Fibroblast of pulmonary artery (primary cell): ENCODE measurements around the gene DNAI2.

Experiments used
- DNase-seq: peaks from one replicate; pipeline ENCODE4 v3.0.0-alpha.2; 2010; ENCODE audit warnings: low read depth
- H3K4me3 ChIP-seq: replicated peaks from 2 replicates; pipeline ENCODE4 v1.5.1; 2011; ENCODE audit warnings: low read depth, mild to moderate bottlenecking, control low read depth, low read length, moderate library complexity
- CTCF ChIP-seq: IDR thresholded peaks from 2 replicates; pipeline ENCODE4 v1.5.1; 2011; ENCODE audit warnings: mild to moderate bottlenecking, control low read depth, low read length, inconsistent platforms; ENCODE audit errors: missing control alignments

Gene DNAI2

GRCh38 chr17:74358697-74359096, 84.7 kb downstream of the DNAI2 start:
- no peak for TF ChIP-seq CTCF
- DNase-seq = no peak
- H3K4me3 ChIP-seq = no peak overlapping the region

- no peak overlapping the region for H3K4me3 ChIP-seq
- no peak for TF ChIP-seq CTCF
- DNase-seq = no peak
Observed at GRCh38 chr17:74359916-74360315, 85.9 kb downstream of the DNAI2 start.

- no peak for DNase-seq
- no peak overlapping the region for H3K4me3 ChIP-seq
- no peak for TF ChIP-seq CTCF
Observed at GRCh38 chr17:74360899-74361229, 86.8 kb downstream of the DNAI2 start.

GRCh38 chr17:74361230-74362068, 87.4 kb downstream of the DNAI2 start, which contains the start of gene BTBD17:
BTBD17 (minus strand) TSS chr17:74361868; CDS start chr17:74361819, 49 bp downstream.
- no peak within 1 kb of the TSS for H3K4me3 ChIP-seq
- DNase-seq = peak; percentile 46
- TF ChIP-seq CTCF = peak; percentile 57

GRCh38 chr17:74362069-74362405, 88.0 kb downstream of the DNAI2 start:
- no peak for TF ChIP-seq CTCF
- no peak for DNase-seq
- no peak overlapping the region for H3K4me3 ChIP-seq

- DNase-seq = no peak
- TF ChIP-seq CTCF = no peak
- H3K4me3 ChIP-seq = no peak overlapping the region
Observed at GRCh38 chr17:74362810-74363498, 88.9 kb downstream of the DNAI2 start.
